Mucosa of stomach (tissue), 1 donor: Measurements from ENCODE around the gene TSPAN13.

Experiments
- H3K27me3 ChIP-seq: one replicate; pipeline ENCODE4 v1.7.0; 2013; ENCODE audit warnings: mild to moderate bottlenecking, low read length; ENCODE audit not compliant: control insufficient read depth, insufficient read depth
- H3K36me3 ChIP-seq: one replicate; pipeline ENCODE4 v1.7.0; 2013; ENCODE audit warnings: low read length; ENCODE audit not compliant: control insufficient read depth, insufficient read depth
- H3K4me1 ChIP-seq: one replicate; pipeline ENCODE4 v1.7.0; 2013; ENCODE audit warnings: mild to moderate bottlenecking, low read length; ENCODE audit not compliant: control insufficient read depth, insufficient read depth
- H3K4me3 ChIP-seq: one replicate; pipeline ENCODE4 v1.7.0; 2013; ENCODE audit warnings: low read length
- H3K9ac ChIP-seq: one replicate; pipeline ENCODE4 v1.7.0; 2013; ENCODE audit warnings: mild to moderate bottlenecking, low read length, moderate library complexity
- H3K9me3 ChIP-seq: one replicate; pipeline ENCODE4 v1.7.0; 2013; ENCODE audit warnings: mild to moderate bottlenecking, low read length, moderate library complexity; ENCODE audit not compliant: control insufficient read depth
- donor health status: Pancreatic carcinoma.

TSPAN13 gene

DNA sequence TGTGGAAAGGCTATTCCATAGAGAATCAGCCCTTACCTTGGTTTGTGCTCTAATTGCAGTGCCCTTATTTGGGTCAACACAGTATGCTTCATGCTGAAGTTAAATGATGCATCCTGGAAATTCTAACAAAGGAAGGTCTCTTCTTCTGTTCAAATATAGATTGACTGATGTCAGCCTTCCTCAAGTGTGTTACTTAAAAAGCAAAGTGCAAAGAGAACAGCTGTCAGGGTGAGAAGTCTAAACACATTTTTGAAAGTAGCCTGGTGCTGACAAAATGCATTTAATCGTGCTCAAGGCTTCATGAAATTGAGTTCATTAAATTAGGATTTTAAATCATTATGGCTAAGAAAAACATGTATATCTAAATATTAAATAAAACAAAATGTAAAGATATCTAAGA is 31.8 kb downstream of the TSPAN13 start:
- H3K36me3 ChIP-seq = no peaks in the 10 kb centered on the region
- no peaks in the 10 kb centered on the region for H3K9me3 ChIP-seq
- H3K27me3 ChIP-seq = no peaks in the 10 kb centered on the region
- no peak overlapping the region for H3K4me3 ChIP-seq
- no peak overlapping the region for H3K9ac ChIP-seq
- peaks cover 9% of the 10 kb centered on the region for H3K4me1 ChIP-seq

DNA sequence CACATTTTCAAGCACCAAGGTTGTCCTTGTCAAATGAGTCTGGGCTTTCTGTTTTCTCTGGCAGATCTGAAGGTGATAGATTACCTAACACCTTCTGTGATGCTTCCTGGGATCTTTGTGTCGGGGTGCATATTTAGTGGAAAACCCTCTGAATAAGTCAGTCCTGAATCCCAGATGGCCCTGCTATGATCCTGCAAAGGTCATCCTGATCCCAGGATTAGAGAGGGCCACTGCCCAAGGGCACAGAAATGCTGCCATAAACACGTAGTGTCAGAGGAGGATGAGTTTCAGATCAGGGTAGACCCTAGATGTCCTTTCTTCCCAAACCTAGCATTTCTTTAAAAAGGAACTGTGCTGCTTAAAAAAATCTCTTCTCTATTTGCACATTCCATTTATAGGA is 32.3 kb downstream of the TSPAN13 start:
- no peak overlapping the region for H3K4me3 ChIP-seq
- no peaks in the 10 kb centered on the region for H3K27me3 ChIP-seq
- H3K36me3 ChIP-seq = no peaks in the 10 kb centered on the region
- no peak overlapping the region for H3K9ac ChIP-seq
- peaks cover 9% of the 10 kb centered on the region for H3K4me1 ChIP-seq
- no peaks in the 10 kb centered on the region for H3K9me3 ChIP-seq

DNA sequence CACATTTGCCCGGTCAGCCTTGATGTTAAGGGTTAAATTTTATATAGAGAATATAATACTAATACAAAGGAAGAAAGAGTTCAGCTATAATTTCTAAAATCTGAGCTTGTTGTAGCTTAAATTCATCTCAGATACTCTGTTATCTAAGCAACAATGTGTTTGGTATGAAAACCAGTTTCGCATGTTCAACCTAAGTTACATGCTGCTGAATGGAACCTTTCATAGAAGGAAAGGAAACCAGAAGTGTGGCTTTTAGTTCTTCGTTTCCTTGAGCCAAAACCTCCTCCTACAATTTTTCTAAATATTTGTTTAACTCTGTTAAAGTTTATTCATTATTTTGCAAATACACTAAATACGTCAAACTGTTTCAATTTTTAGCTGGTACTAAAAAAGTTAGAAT is 32.7 kb downstream of the TSPAN13 start:
- H3K4me3 ChIP-seq = no peak overlapping the region
- H3K27me3 ChIP-seq = no peaks in the 10 kb centered on the region
- no peak overlapping the region for H3K9ac ChIP-seq
- H3K4me1 ChIP-seq = peaks cover 9% of the 10 kb centered on the region
- H3K36me3 ChIP-seq = no peaks in the 10 kb centered on the region
- no peaks in the 10 kb centered on the region for H3K9me3 ChIP-seq

DNA sequence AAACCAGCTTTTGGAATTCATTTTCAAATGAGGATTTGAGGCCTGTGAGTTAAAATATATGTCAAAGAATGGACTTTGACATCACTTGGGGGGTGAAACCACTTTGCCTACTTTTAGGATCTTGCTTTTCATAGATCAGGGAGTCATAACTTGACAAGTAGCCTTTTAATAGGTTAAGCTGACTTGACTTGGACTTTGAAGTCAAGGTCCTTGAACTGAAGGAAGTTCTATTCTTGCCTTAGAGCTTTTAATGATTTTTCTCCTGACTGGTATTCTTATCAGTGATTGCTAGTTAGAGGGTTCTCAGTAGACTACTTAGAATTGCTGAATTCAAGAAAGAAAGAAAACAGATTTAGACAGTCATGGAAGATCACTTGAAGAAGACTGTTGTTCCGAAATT is 33.6 kb downstream of the TSPAN13 start:
- H3K27me3 ChIP-seq = no peaks in the 10 kb centered on the region
- no peak overlapping the region for H3K4me3 ChIP-seq
- no peaks in the 10 kb centered on the region for H3K36me3 ChIP-seq
- H3K4me1 ChIP-seq = peaks cover 9% of the 10 kb centered on the region
- no peaks in the 10 kb centered on the region for H3K9me3 ChIP-seq
- no peak overlapping the region for H3K9ac ChIP-seq

DNA sequence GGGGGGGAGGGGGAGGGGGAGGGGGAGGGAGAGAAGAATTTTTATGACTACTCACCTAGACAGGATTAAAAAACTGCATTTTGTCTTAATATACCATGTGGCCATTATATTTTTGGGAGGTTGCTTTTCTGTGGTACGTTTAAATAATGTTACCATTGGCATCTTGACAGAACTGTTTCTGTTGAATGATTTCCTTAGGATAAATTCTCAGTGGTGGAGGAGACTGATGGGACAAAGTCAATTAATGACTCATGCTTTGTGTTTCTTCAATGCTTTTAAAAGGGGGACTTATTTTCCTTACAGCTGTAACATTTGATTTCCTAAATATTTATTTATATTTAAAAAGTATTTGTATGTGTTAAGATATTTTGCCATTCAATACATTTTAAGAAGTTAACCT is 37.5 kb downstream of the TSPAN13 start:
- H3K9me3 ChIP-seq = no peaks in the 10 kb centered on the region
- peaks cover 8% of the 10 kb centered on the region for H3K36me3 ChIP-seq
- H3K27me3 ChIP-seq = no peaks in the 10 kb centered on the region
- H3K4me1 ChIP-seq = peaks cover 5% of the 10 kb centered on the region
- H3K9ac ChIP-seq = no peak overlapping the region
- H3K4me3 ChIP-seq = no peak overlapping the region

DNA sequence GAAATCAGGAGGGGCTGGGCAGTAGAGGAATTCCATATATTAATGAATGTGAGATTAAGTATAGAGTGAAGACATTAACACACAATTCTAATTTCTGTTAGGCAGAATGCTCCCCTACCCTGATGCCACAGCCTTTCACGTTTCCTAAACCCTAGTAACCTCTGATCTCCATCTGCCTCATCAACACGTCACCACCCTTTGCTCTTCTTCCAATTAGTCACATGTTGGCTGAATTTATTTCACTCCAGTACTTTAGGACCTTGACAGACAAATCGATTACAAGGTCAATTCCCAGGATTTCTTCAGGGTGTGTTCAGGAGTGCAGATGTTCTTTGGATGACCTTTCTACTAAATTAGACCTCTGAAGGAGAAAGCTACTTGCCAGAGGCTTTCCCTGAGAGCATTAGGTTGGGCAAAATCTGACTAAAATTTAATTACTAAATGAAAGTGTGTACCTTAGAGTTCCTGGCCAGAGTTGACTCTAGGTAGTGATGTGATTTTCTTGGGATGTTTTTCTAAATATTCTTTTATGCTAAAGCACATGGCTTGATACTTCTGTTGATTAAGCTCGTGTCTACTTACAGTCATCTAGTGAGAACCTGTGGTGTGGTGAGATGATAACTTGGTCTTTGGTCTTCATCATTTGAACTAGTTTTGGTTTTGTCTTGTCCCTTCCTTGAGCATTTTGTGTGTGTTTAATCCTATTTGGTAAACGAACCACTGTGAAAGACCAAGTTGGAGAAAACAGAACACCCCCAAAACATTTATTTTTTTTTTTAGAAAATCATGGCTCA is 38.5 kb downstream of the TSPAN13 start:
- Histone ChIP-seq H3K9ac (no peak overlapping the region), H3K9me3 (no peaks in the 10 kb centered on the region), H3K4me3 (no peak overlapping the region), H3K36me3 (peaks cover 8% of the 10 kb centered on the region), H3K4me1 (peaks cover under 1% of the 10 kb centered on the region), H3K27me3 (no peaks in the 10 kb centered on the region)

DNA sequence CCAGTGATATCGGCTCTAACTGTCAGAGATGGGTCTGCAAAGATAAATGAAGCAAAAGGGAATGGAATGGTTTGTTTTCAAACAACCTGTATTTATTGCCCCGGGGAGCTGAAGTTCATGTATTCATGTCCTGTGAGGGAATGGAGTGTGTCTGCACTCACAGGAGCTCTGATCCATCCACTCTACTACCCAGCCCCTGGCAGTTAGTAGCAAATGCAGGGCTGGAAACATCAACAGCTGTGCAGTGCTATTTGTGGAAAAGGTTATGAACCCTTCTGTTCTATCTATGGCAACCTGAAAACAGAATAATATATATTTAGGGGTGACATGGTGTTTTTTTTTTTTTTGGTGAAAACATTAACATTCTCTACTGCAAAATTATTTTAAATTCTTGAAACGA is 41.4 kb downstream of the TSPAN13 start:
- H3K9me3 ChIP-seq = no peaks in the 10 kb centered on the region
- peaks cover 11% of the 10 kb centered on the region for H3K4me1 ChIP-seq
- no peak overlapping the region for H3K4me3 ChIP-seq
- no peak overlapping the region for H3K9ac ChIP-seq
- H3K36me3 ChIP-seq = peaks cover 13% of the 10 kb centered on the region
- H3K27me3 ChIP-seq = no peaks in the 10 kb centered on the region

DNA sequence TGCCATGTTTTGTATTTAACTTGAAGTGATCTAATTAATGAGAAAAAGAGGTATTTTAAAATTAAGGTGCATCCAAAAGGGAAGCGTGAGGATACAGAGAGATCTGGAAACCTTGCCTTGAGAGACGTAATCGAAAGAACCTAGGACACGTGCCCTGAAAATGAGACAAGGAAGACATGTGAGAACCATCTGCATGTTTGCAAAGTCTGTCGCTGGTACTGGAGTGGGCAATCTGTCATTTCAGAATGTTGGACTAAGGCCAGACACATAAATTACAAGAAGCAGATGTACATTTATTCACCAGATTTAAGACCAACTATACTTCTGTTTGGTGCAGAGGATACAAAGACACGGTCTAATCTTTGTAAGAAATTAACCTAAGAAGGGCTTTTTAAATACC is 42.1 kb downstream of the TSPAN13 start:
- Histone ChIP-seq H3K9ac (no peak overlapping the region), H3K4me1 (peaks cover 15% of the 10 kb centered on the region), H3K36me3 (peaks cover 16% of the 10 kb centered on the region)

DNA sequence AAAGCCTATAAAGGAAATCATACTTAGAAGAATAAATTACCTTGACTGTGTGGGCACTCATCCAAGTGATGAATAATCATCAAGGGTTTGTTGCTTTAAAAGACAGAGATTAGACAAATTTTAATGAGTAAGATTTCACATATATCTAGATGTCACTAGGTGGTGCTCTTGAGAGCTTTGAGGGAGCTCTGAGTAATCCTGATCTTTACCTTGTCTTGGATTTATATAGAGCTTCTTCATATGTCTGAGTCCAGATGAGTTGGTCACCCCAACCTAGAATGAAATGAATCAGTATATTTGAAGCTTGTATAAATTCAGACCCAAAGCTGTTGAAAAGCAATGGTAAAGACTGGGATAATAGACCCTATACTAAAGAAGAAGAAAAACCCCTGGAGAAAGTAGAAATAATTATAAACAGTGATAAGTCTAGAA is 47.6 kb downstream of the TSPAN13 start:
- Histone ChIP-seq H3K9me3 (no peaks in the 10 kb centered on the region), H3K9ac (peak overlapping the region; percentile 94), H3K27me3 (no peaks in the 10 kb centered on the region), H3K4me1 (peaks cover 18% of the 10 kb centered on the region), H3K4me3 (no peak overlapping the region), H3K36me3 (peaks cover 13% of the 10 kb centered on the region)

More for the DNA sequence above, 42.1 kb downstream of the TSPAN13 start:
- no peaks in the 10 kb centered on the region for H3K27me3 ChIP-seq
- H3K4me3 ChIP-seq = no peak overlapping the region
- no peaks in the 10 kb centered on the region for H3K9me3 ChIP-seq

DNA sequence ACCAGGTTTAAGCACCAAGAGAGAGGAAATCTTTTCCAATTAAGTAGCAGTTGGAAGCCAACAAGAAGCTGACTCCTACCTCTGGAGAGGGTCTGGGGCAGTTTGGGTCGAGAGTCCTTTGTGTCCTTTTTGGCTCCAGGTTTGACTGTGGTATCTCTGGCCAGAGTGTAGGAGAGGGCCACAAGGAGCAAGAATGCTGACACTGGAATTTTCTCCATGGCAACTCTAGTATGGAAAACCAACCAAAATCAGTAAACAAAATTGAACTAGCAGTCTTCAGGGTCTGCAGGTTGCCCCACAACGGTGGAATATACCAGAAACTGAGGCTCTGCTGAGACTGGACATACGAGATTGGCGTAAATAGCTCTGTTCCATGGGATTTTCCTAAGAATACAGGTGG is 48.0 kb downstream of the TSPAN13 start:
- no peak overlapping the region for H3K4me3 ChIP-seq
- H3K9ac ChIP-seq = peak overlapping the region; percentile 94
- H3K36me3 ChIP-seq = peaks cover 13% of the 10 kb centered on the region
- H3K9me3 ChIP-seq = no peaks in the 10 kb centered on the region
- H3K27me3 ChIP-seq = no peaks in the 10 kb centered on the region
- peaks cover 23% of the 10 kb centered on the region for H3K4me1 ChIP-seq

DNA sequence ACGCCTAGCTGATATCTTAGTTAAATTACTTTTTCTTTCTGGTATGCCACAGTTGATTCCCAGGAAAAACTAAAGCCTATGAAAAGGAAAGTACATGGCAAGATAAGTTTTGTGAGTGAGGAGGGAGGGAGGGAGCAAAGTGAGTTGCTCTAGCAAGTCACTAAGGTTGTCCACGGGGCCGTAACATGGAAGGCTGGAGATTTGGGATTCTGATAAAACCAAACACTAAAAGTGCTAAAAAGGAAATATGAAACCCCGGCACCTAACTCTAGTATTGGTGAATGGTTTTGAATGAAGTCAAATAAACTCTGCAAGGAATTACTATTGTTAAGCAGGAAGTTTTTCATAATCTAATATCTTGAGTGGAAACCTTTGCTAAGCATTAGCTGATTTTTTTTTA is 49.6 kb downstream of the TSPAN13 start:
- Histone ChIP-seq H3K9ac (peak overlapping the region; percentile 94), H3K27me3 (no peaks in the 10 kb centered on the region), H3K9me3 (no peaks in the 10 kb centered on the region), H3K4me3 (peak overlapping the region; percentile 40), H3K4me1 (peaks cover 23% of the 10 kb centered on the region), H3K36me3 (peaks cover 13% of the 10 kb centered on the region)

DNA sequence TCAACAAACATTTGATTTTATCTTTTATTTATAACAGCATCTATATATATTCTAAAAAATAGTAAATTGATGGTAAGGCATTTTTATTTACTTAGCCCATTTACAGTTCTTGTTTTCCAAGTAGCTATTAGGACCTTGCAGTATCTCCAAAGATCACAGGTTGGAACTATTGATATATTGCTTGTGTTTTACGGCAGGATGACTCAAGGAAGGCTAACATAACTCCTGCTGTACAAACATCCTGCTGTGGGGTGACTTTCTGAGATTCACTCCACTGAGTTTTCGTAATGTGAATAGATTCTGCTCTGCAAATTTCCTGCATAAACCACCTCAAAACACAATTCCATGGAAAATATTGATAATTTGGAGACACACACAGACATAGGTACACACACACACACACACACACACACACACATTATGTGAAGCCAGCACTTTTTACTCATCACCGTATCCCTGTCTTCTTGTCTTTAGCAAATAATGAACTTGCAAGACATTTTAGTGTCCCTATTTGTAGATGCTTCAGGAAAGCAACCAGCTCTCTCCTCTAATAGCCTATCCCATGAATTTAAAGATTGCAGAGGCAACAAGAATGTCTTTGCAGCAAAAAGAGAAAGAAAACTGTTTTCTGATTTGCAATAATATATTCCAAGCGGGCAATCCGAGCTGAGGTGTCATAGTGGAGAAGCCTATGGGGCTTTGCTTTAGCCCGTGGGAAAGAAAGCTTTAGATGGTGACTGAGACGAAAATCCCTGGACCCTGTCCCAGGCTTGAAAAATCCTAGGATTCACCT is 50.5 kb downstream of the TSPAN13 start:
- Histone ChIP-seq H3K4me3 (peak overlapping the region; percentile 86), H3K4me1 (peaks cover 19% of the 10 kb centered on the region), H3K9ac (peak overlapping the region; percentile 94), H3K36me3 (peaks cover 8% of the 10 kb centered on the region), H3K9me3 (no peaks in the 10 kb centered on the region), H3K27me3 (no peaks in the 10 kb centered on the region)
